H9 (cell line): ENCODE results near the gene ROBO1. TPM values are rescaled to one million over a fixed set of nuclear protein-coding genes. Genes with fewer than 3 reads are reported as not detected.

Experiments
- DNase-seq: peaks from one replicate; pipeline ENCODE4 v3.0.0-alpha.2; 2017
- H2AFZ ChIP-seq: one replicate; pipeline ENCODE4 v1.6.1; 2013; ENCODE audit warnings: mild to moderate bottlenecking, low read length, control low read depth, moderate library complexity
- H2AK5ac ChIP-seq: 2 replicates; pipeline ENCODE4 v1.6.1; 2013; ENCODE audit warnings: low read length, control low read depth, mixed read lengths; ENCODE audit not compliant: insufficient read length
- H2BK120ac ChIP-seq: one replicate; pipeline ENCODE4 v1.6.1; 2013; ENCODE audit warnings: low read depth, mild to moderate bottlenecking, low read length, control low read depth, inconsistent platforms; ENCODE audit not compliant: poor library complexity, severe bottlenecking
- H2BK12ac ChIP-seq: 2 replicates; pipeline ENCODE4 v1.6.1; 2013; ENCODE audit warnings: low read length, control low read depth, mixed read lengths, low read depth; ENCODE audit not compliant: insufficient read length
- H2BK15ac ChIP-seq: 2 replicates; pipeline ENCODE4 v1.6.1; 2013; ENCODE audit warnings: low read depth, low read length, control low read depth
- H2BK20ac ChIP-seq: one replicate; pipeline ENCODE4 v1.6.1; 2013; ENCODE audit warnings: low read depth, mild to moderate bottlenecking, low read length, control low read depth, inconsistent platforms; ENCODE audit not compliant: poor library complexity, severe bottlenecking
- H2BK5ac ChIP-seq: 2 replicates; pipeline ENCODE4 v1.6.1; 2013; ENCODE audit warnings: low read length, control low read depth, mixed read lengths; ENCODE audit not compliant: insufficient read length
- H3K14ac ChIP-seq: 2 replicates; pipeline ENCODE4 v1.6.1; 2013; ENCODE audit warnings: low read length, control low read depth; ENCODE audit not compliant: insufficient read depth
- H3K18ac ChIP-seq: 2 replicates; pipeline ENCODE4 v1.6.1; 2013; ENCODE audit warnings: low read depth, mild to moderate bottlenecking, mixed read lengths, low read length, control low read depth; ENCODE audit not compliant: insufficient read length
- H3K23ac ChIP-seq: 2 replicates; pipeline ENCODE4 v1.6.1; 2013; ENCODE audit warnings: low read length, control low read depth, mixed read lengths, low read depth; ENCODE audit not compliant: insufficient read length
- H3K23me2 ChIP-seq: 2 replicates; pipeline ENCODE4 v1.6.1; 2013; ENCODE audit warnings: low read depth, mild to moderate bottlenecking, mixed read lengths, low read length, control low read depth; ENCODE audit not compliant: insufficient read length, poor library complexity, severe bottlenecking
- H3K27ac ChIP-seq: 2 replicates; pipeline ENCODE4 v1.5.1; 2013; ENCODE audit warnings: low read length, control low read depth, mixed read lengths, low read depth; ENCODE audit not compliant: insufficient read length
- H3K27me3 ChIP-seq: 2 replicates; pipeline ENCODE4 v1.6.1; 2013; ENCODE audit warnings: low read length, control low read depth, inconsistent platforms; ENCODE audit not compliant: insufficient read depth
- H3K4ac ChIP-seq: 2 replicates; pipeline ENCODE4 v1.6.1; 2013; ENCODE audit warnings: low read depth, mild to moderate bottlenecking, control low read depth, inconsistent platforms, low read length, moderate library complexity
- H3K4me1 ChIP-seq: 2 replicates; pipeline ENCODE4 v1.6.1; 2013; ENCODE audit warnings: low read length, control low read depth, inconsistent platforms; ENCODE audit not compliant: insufficient read depth
- H3K4me2 ChIP-seq: 2 replicates; pipeline ENCODE4 v1.6.1; 2013; ENCODE audit warnings: low read length, control low read depth, mixed read lengths; ENCODE audit not compliant: insufficient read length, insufficient read depth
- H3K56ac ChIP-seq: 2 replicates; pipeline ENCODE4 v1.6.1; 2013; ENCODE audit warnings: low read depth, mild to moderate bottlenecking, mixed read lengths, low read length, control low read depth; ENCODE audit not compliant: insufficient read length
- H3K79me1 ChIP-seq: 2 replicates; pipeline ENCODE4 v1.6.1; 2013; ENCODE audit warnings: low read depth, mild to moderate bottlenecking, moderate library complexity, low read length, control low read depth, inconsistent platforms; ENCODE audit not compliant: insufficient read depth, poor library complexity, severe bottlenecking
- H3K79me2 ChIP-seq: 2 replicates; pipeline ENCODE4 v1.6.1; 2013; ENCODE audit warnings: low read length, control low read depth, inconsistent platforms; ENCODE audit not compliant: insufficient read depth
- H3K9ac ChIP-seq: 2 replicates; pipeline ENCODE4 v1.6.1; 2013; ENCODE audit warnings: low read length, control low read depth, mixed read lengths; ENCODE audit not compliant: insufficient read length; ENCODE audit errors: extremely low read depth
- H3K9me3 ChIP-seq: one replicate; pipeline ENCODE4 v1.6.1; 2013; ENCODE audit warnings: low read depth, low read length, inconsistent platforms; ENCODE audit not compliant: control insufficient read depth
- H3T11ph ChIP-seq: one replicate; pipeline ENCODE4 v1.6.1; 2013; ENCODE audit warnings: mild to moderate bottlenecking, low read length, control low read depth, inconsistent platforms
- H4K20me1 ChIP-seq: one replicate; pipeline ENCODE4 v1.6.1; 2013; ENCODE audit not compliant: control insufficient read depth, insufficient read length, insufficient read depth
- H4K5ac ChIP-seq: 2 replicates; pipeline ENCODE4 v1.6.1; 2013; ENCODE audit warnings: low read depth, mild to moderate bottlenecking, mixed read lengths, low read length, control low read depth; ENCODE audit not compliant: insufficient read length
- H4K8ac ChIP-seq: replicated peaks from 2 replicates; pipeline ENCODE4 v1.6.1; 2013; ENCODE audit warnings: low read length, control low read depth, mixed read lengths, low read depth; ENCODE audit not compliant: insufficient read length
- H4K91ac ChIP-seq: 2 replicates; pipeline ENCODE4 v1.6.1; 2013; ENCODE audit warnings: low read depth, mild to moderate bottlenecking, moderate library complexity, mixed read lengths, low read length, control low read depth; ENCODE audit not compliant: insufficient read length
- H3K27ac Mint-ChIP-seq, 3 experiments: 2 replicates in 2 of 3; 3 replicates in 1 of 3; pipeline ENCODE4 v1.8.0; 2020 to 2021; ENCODE audit warnings: mixed read lengths in 3 of 3, mild to moderate bottlenecking in 1 of 3, moderate library complexity in 1 of 3
- H3K27me3 Mint-ChIP-seq: 2 replicates; pipeline ENCODE4 v1.8.0; 2021; ENCODE audit warnings: low read depth, mild to moderate bottlenecking, moderate library complexity, mixed read lengths
- H3K36me3 Mint-ChIP-seq, 3 experiments: 2 replicates in 2 of 3; 3 replicates in 1 of 3; pipeline ENCODE4 v1.8.0; 2020 to 2021; ENCODE audit warnings: low read depth in 3 of 3, mixed read lengths in 3 of 3; ENCODE audit not compliant: insufficient read depth in 1 of 3
- H3K4me1 Mint-ChIP-seq, 2 experiments: 2 replicates each; pipeline ENCODE4 v1.8.0; 2020; ENCODE audit warnings: mixed read lengths in 2 of 2
- H3K4me3 Mint-ChIP-seq, 2 experiments: 2 replicates in 1 of 2; 3 replicates in 1 of 2; pipeline ENCODE4 v1.8.0; 2020 to 2021; ENCODE audit warnings: mild to moderate bottlenecking in 2 of 2, mixed read lengths in 2 of 2, moderate library complexity in 1 of 2
- H3K9me3 Mint-ChIP-seq, 2 experiments: 2 replicates in 1 of 2; 3 replicates in 1 of 2; pipeline ENCODE4 v1.8.0; 2020; ENCODE audit warnings: mild to moderate bottlenecking in 2 of 2, mixed read lengths in 2 of 2, moderate library complexity in 1 of 2
- CTCF ChIP-seq: fragments of 200-600 bp; sonication (generic); conservative IDR thresholded peaks from 3 replicates; pipeline ENCODE4 v1.8.0; 2021; ENCODE audit warnings: antibody characterized with exemption, mild to moderate bottlenecking
- WGBS: extraction: QIAGEN DNeasy Blood & Tissue Kit; methylation state at CpG from one replicate; pipeline ENCODE4 v1.1.7; 2013; ENCODE audit warnings: missing lambda C conversion rate, low lambda C conversion rate, mixed read lengths; ENCODE audit not compliant: insufficient read length; ENCODE audit errors: extremely low coverage; 5-methylcytosine and 5-hydroxymethylcytosine counted together
- total RNA-seq: library from RNA; stranded (reverse); gene quantifications from 2 replicates; pipeline ENCODE4 v1.2.1, GENCODE V29; 2021

The ROBO1 gene
- total RNA-seq, 1 experiment from 2014 or later: 62.7 TPM

- Histone ChIP-seq H2AK5ac (no peak overlapping the region), H2BK5ac (no peak overlapping the region), H3K18ac (no peak overlapping the region), H2BK20ac (no peak overlapping the region), H3K79me2 (no peaks in the 10 kb centered on the region), H3K4me2 (no peak overlapping the region), H3K9ac (no peak overlapping the region), H3K9me3 (no peaks in the 10 kb centered on the region), H3K27ac (no peak overlapping the region), H3K4ac (no peak overlapping the region), H2BK120ac (no peak overlapping the region), H4K91ac (no peak overlapping the region), H3K56ac (no peak overlapping the region), H3K23me2 (no peaks in the 10 kb centered on the region), H3K14ac (no peak overlapping the region), H3T11ph (no peak overlapping the region), H3K79me1 (no peaks in the 10 kb centered on the region), H3K23ac (no peak overlapping the region), H4K5ac (no peak overlapping the region), H2BK15ac (no peak overlapping the region), H4K20me1 (no peaks in the 10 kb centered on the region), H4K8ac (no peak overlapping the region), H3K27me3 (no peaks in the 10 kb centered on the region), H3K4me1 (no peaks in the 10 kb centered on the region), H2BK12ac (no peak overlapping the region), H2AFZ (no peak overlapping the region)
- Mint-ChIP-seq H3K4me3 (no peak overlapping the region), H3K9me3 (no peaks in the 10 kb centered on the region), H3K4me1 (no peaks in the 10 kb centered on the region), H3K36me3 (no peaks in the 10 kb centered on the region), H3K27me3 (no peaks in the 10 kb centered on the region), H3K27ac (no peak overlapping the region)
- no peak for TF ChIP-seq CTCF
- no peak for DNase-seq
- no CpG with 5 or more reads among the region's 6 CpGs for WGBS
Observed at GRCh38 chr3:79040091-79040490, 727.7 kb downstream of the ROBO1 start.
